Measurements from ENCODE around the gene XCL2. TPM values are rescaled to one million over a fixed set of nuclear protein-coding genes. Genes with fewer than 3 reads are reported as not detected.

The XCL2 gene
- total RNA-seq, 1 donor from 2014 or later, result not detected

DNA sequence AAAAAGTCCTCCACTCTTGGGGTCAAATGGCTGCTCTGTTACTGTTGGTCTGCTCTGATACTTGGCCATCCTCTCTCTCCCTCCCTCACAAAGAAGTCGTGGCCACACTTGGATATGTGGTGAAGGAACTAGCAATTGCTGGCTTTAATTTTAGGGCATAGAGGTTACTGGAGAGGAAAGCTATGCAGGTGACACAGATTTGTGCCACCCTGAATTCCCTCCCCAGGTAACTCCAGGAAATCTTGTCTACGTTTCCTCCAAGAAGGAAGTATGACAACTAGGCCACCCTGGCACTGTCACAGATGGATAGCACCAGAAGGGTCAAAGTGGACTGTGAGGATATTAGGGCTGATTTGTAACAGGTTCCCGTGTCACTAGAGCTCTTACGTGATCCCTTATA is 36.0 kb downstream of the XCL2 start:
- TF ChIP-seq, protein P1, sequence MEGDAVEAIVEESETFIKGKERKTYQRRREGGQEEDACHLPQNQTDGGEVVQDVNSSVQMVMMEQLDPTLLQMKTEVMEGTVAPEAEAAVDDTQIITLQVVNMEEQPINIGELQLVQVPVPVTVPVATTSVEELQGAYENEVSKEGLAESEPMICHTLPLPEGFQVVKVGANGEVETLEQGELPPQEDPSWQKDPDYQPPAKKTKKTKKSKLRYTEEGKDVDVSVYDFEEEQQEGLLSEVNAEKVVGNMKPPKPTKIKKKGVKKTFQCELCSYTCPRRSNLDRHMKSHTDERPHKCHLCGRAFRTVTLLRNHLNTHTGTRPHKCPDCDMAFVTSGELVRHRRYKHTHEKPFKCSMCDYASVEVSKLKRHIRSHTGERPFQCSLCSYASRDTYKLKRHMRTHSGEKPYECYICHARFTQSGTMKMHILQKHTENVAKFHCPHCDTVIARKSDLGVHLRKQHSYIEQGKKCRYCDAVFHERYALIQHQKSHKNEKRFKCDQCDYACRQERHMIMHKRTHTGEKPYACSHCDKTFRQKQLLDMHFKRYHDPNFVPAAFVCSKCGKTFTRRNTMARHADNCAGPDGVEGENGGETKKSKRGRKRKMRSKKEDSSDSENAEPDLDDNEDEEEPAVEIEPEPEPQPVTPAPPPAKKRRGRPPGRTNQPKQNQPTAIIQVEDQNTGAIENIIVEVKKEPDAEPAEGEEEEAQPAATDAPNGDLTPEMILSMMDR (IDR thresholded peaks at IDR 0.05; ENCODE audit: insufficient read depth, low read length, severe bottlenecking), result no peak
- Histone ChIP-seq H3K27me3 (ENCODE audit: control insufficient read depth, insufficient read depth, low read length) (no peaks in the 10 kb centered on the region), H3K4me3 (ENCODE audit: low read depth, low read length) (no peak overlapping the region), H3K36me3 (ENCODE audit: control insufficient read depth, insufficient read depth, low read length) (no peaks in the 10 kb centered on the region)
- FAIRE-seq (no peak), DNase-seq (ENCODE audit: low read depth) (no peak)

DNA sequence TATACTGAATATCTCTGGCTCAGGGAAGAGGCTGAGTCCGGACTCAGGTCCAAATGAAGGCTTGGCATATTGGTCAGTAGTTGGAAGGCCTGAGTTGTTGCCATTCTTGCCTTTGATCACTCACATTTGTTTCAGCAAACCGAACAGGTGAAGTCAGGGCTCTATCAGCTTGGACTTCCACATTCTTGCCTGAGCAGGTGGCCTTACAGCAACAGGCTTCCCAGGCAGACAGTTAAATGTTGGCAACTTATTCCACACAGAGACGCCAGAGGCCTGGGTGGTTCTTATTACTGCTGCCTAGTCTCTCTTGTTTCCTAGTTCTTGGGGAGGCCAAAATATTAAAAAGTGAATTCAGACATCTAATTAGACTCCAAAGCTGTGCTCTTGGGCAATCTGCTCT is 36.6 kb downstream of the XCL2 start:
- FAIRE-seq (no peak), DNase-seq (ENCODE audit: low read depth) (no peak)
- Histone ChIP-seq H3K27me3 (ENCODE audit: control insufficient read depth, insufficient read depth, low read length) (no peaks in the 10 kb centered on the region), H3K4me3 (ENCODE audit: low read depth, low read length) (no peak overlapping the region), H3K36me3 (ENCODE audit: control insufficient read depth, insufficient read depth, low read length) (no peaks in the 10 kb centered on the region)
- TF ChIP-seq, protein P1 (IDR thresholded peaks at IDR 0.05; ENCODE audit: insufficient read depth, low read length, severe bottlenecking), result no peak

GRCh38 chr1:168506204-168506819 is 37.5 kb downstream of the XCL2 start:
- TF ChIP-seq, protein P1 (IDR thresholded peaks at IDR 0.05; ENCODE audit: insufficient read depth, low read length, severe bottlenecking), result no peak
- FAIRE-seq (no peak), DNase-seq (ENCODE audit: low read depth) (peak; percentile 97)
- no peaks in the 10 kb centered on the region for H3K36me3 ChIP-seq (ENCODE audit: control insufficient read depth, insufficient read depth, low read length)
- no peaks in the 10 kb centered on the region for H3K27me3 ChIP-seq (ENCODE audit: control insufficient read depth, insufficient read depth, low read length)
- H3K4me3 ChIP-seq (ENCODE audit: low read depth, low read length), result no peak overlapping the region

GRCh38 chr1:168505006-168505405 is 38.8 kb downstream of the XCL2 start:
- no peak for DNase-seq (ENCODE audit: low read depth)
- no peaks in the 10 kb centered on the region for H3K36me3 ChIP-seq (ENCODE audit: control insufficient read depth, insufficient read depth, low read length)
- H3K27me3 ChIP-seq (ENCODE audit: control insufficient read depth, insufficient read depth, low read length), result no peaks in the 10 kb centered on the region
- no peak for FAIRE-seq
- TF ChIP-seq, protein P1 (IDR thresholded peaks at IDR 0.05; ENCODE audit: insufficient read depth, low read length, severe bottlenecking), result no peak
- no peak overlapping the region for H3K4me3 ChIP-seq (ENCODE audit: low read depth, low read length)

DNA sequence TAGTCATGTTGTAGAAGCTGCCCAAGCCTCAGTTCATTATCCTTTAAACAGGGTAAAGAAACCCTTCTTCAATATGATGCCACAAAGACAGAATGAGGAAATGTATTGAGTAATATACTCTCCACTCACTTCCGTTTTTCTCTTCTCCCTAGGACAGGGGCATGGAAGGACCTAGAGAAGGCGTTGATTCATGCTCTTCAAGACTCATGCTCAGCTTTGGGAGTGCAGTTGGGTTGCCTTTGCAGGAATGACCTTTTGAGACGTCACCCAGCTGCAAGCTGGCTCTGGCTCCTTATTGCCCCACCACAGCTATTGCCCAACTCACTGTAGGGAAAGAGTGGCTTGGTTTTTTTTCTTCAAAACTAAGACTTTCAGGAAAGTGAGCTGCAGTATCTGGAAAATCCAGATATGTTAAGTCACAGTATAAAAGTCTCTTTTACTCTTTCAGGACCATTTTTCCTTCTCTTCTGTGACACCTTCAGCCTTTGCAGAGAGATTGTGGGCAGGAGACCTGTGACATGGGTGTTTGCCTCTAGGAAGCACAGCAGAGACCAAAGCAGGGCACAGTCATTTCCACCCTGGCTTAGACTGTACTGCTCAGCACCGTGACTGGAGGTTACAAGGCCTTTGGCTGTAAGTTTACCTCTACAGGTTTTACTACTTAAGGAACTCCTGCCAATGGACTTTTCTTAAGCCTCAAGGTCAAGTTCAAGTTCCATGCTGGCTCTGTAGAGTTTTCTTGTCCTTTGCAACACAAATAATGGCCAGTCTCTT is 39.5 kb downstream of the XCL2 start:
- no peak for FAIRE-seq
- no peaks in the 10 kb centered on the region for H3K27me3 ChIP-seq (ENCODE audit: control insufficient read depth, insufficient read depth, low read length)
- DNase-seq (ENCODE audit: low read depth), result peak; percentile 97
- H3K4me3 ChIP-seq (ENCODE audit: low read depth, low read length), result no peak overlapping the region
- H3K36me3 ChIP-seq (ENCODE audit: control insufficient read depth, insufficient read depth, low read length), result no peaks in the 10 kb centered on the region
- TF ChIP-seq, protein P1 (IDR thresholded peaks at IDR 0.05; ENCODE audit: insufficient read depth, low read length, severe bottlenecking), result no peak
